HG02623 (cell line): ENCODE measurements around the gene ST3GAL2.
"Not testable (repeated sequence)": the region's sequence is repeated elsewhere in the genome, so short reads cannot be mapped to it uniquely, and the experiment has no call there.

ENCODE experiments used
- ATAC-seq: cut with Tn5 transposase; IDR thresholded peaks from one replicate; pipeline ENCODE4 v1.9.1; 2021; ENCODE audit warnings: moderate library complexity; ENCODE audit not compliant: unreplicated experiment

ST3GAL2 gene

GRCh38 chr16:70388006-70388680, 50.8 kb downstream of the ST3GAL2 start:
- no peak for ATAC-seq

GRCh38 chr16:70386289-70386986, 52.5 kb downstream of the ST3GAL2 start:
- not testable (repeated sequence) for ATAC-seq

GRCh38 chr16:70383421-70383960, 55.4 kb downstream of the ST3GAL2 start:
- ATAC-seq = no peak

GRCh38 chr16:70381604-70382342, 57.1 kb downstream of the ST3GAL2 start:
- no peak for ATAC-seq

- peak; percentile 88 for ATAC-seq
Observed at GRCh38 chr16:70380919-70381603, 57.8 kb downstream of the ST3GAL2 start.

- peak; percentile 2 for ATAC-seq
Observed at GRCh38 chr16:70380248-70380918, 58.5 kb downstream of the ST3GAL2 start.

GRCh38 chr16:70378869-70379493, 59.9 kb downstream of the ST3GAL2 start:
- no peak for ATAC-seq

GRCh38 chr16:70377782-70378181, 61.1 kb downstream of the ST3GAL2 start:
- ATAC-seq = no peak

GRCh38 chr16:70375636-70376611, 63.0 kb downstream of the ST3GAL2 start:
- no peak for ATAC-seq

- no peak for ATAC-seq
Observed at GRCh38 chr16:70374213-70374612, 64.7 kb downstream of the ST3GAL2 start.

GRCh38 chr16:70372921-70373728, 65.8 kb downstream of the ST3GAL2 start:
- ATAC-seq = no peak

- no peak for ATAC-seq
Observed at GRCh38 chr16:70370924-70371323, 68.0 kb downstream of the ST3GAL2 start.

GRCh38 chr16:70370145-70370544, 68.8 kb downstream of the ST3GAL2 start:
- not testable (repeated sequence) for ATAC-seq

GRCh38 chr16:70364399-70364798, 74.5 kb downstream of the ST3GAL2 start:
- ATAC-seq = no peak

- no peak for ATAC-seq
Observed at GRCh38 chr16:70359552-70359951, 79.3 kb downstream of the ST3GAL2 start.

- ATAC-seq = no peak
Observed at GRCh38 chr16:70349783-70350182, 89.1 kb downstream of the ST3GAL2 start.

- no peak for ATAC-seq
Observed at GRCh38 chr16:70348991-70349390, 89.9 kb downstream of the ST3GAL2 start.

GRCh38 chr16:70345840-70346239, 93.1 kb downstream of the ST3GAL2 start:
- ATAC-seq = no peak
